HEK293T (cell line): Measurements from ENCODE around the gene MFSD6.

ENCODE experiments used
- ARNT ChIP-seq: fragments of 450-650 bp; IDR thresholded peaks from 2 replicates; pipeline ENCODE4 v1.6.1; 2017; ENCODE audit warnings: mild to moderate bottlenecking
- FOXA1 ChIP-seq: fragments of 450-650 bp; IDR thresholded peaks from 2 replicates; pipeline ENCODE4 v1.6.1; 2016; ENCODE audit warnings: mild to moderate bottlenecking
- FOXM1 ChIP-seq: fragments of 450-650 bp; IDR thresholded peaks from 2 replicates; pipeline ENCODE4 v1.6.1; 2017; ENCODE audit warnings: mild to moderate bottlenecking, borderline replicate concordance
- HDGF ChIP-seq: fragments of 450-650 bp; IDR thresholded peaks from 2 replicates; pipeline ENCODE4 v1.6.1; 2017; ENCODE audit warnings: antibody characterized with exemption, borderline replicate concordance
- L3MBTL2 ChIP-seq: fragments of 450-650 bp; conservative IDR thresholded peaks from 2 replicates; pipeline ENCODE4 v1.6.1; 2016; ENCODE audit warnings: mild to moderate bottlenecking
- LEF1 ChIP-seq: fragments of 450-650 bp; IDR thresholded peaks from 2 replicates; pipeline ENCODE4 v1.6.1; 2017; ENCODE audit warnings: mild to moderate bottlenecking, borderline replicate concordance
- SP1 ChIP-seq: fragments of 450-650 bp; IDR thresholded peaks from 2 replicates; pipeline ENCODE4 v1.6.1; 2017
- SUZ12 ChIP-seq: fragments of 450-650 bp; IDR thresholded peaks from 2 replicates; pipeline ENCODE4 v1.6.1; 2016; ENCODE audit warnings: mild to moderate bottlenecking
- TARDBP ChIP-seq: fragments of 450-650 bp; IDR thresholded peaks from 2 replicates; pipeline ENCODE4 v1.6.1; 2016

DNA sequence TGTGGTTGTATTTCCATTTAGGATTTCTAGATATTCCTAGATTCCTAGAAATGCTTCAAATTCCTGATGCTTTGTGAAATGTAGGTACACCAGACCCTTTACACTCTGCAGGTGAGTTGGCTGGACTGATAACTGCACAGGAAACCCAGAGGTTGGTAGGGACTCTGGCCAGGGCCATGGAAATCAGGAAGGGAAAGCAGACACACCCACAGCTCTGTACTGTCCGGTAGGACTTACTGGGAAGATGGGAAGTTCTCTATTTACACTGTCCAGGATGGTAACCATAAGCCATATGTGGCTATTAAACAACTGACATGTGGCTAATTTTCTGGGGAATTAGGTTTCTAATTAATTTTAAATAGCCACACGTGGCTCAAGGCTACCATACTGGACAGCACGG, 94.9 kb downstream of the MFSD6 start:
- TF ChIP-seq FOXM1 (no peak), LEF1 (no peak), TARDBP (no peak), ARNT (no peak), FOXA1 (no peak), HDGF (no peak), L3MBTL2 (no peak), SUZ12 (no peak), SP1 (no peak)
